Measurements from ENCODE around the gene IL1RL1. TPM values are rescaled to one million over a fixed set of nuclear protein-coding genes. Genes with fewer than 3 reads are reported as not detected.

Gene IL1RL1
- total and polyA plus RNA-seq, 2 donors from 2014 or later, result 32.3 to 102 TPM

DNA sequence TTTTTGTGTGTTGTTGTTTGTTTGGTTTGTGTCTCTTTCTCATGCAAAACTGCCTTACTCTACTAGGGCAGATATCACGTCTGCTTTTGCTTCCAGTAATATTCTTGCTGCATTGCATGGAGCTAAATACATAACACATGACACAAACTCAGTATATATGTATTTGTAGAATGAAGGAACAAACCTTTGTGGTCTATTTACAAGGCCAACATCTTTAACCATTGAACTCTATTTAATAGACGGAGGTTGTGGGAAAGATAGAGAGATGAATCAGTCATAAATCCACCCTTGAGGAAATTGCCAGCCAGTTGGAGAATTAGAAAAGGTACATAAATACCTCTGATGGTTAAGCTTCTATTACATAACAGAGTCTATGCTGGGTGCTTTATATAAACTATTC lies 26.0 kb upstream of the IL1RL1 start:
- TF ChIP-seq, protein P1, sequence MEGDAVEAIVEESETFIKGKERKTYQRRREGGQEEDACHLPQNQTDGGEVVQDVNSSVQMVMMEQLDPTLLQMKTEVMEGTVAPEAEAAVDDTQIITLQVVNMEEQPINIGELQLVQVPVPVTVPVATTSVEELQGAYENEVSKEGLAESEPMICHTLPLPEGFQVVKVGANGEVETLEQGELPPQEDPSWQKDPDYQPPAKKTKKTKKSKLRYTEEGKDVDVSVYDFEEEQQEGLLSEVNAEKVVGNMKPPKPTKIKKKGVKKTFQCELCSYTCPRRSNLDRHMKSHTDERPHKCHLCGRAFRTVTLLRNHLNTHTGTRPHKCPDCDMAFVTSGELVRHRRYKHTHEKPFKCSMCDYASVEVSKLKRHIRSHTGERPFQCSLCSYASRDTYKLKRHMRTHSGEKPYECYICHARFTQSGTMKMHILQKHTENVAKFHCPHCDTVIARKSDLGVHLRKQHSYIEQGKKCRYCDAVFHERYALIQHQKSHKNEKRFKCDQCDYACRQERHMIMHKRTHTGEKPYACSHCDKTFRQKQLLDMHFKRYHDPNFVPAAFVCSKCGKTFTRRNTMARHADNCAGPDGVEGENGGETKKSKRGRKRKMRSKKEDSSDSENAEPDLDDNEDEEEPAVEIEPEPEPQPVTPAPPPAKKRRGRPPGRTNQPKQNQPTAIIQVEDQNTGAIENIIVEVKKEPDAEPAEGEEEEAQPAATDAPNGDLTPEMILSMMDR (IDR thresholded peaks at IDR 0.05; ENCODE audit: borderline replicate concordance, extremely low read depth, insufficient read depth), result no peak
- Histone ChIP-seq H3K9me3 (ENCODE audit: control insufficient read depth in 2 of 3, insufficient read depth in 1 of 3, low read length in 3 of 3) (no peaks in the 10 kb centered on the region), H3K9ac (ENCODE audit: low read length in 3 of 3) (no peak overlapping the region), H3K36me3 (ENCODE audit: control insufficient read depth in 2 of 3, insufficient read depth in 3 of 3, low read length in 3 of 3) (no peaks in the 10 kb centered on the region), H3K4me3 (ENCODE audit: low read length in 3 of 3) (no peak overlapping the region), H3K4me1 (ENCODE audit: control insufficient read depth in 2 of 3, insufficient read depth in 2 of 3, low read depth in 1 of 3, low read length in 3 of 3) (no peaks in the 10 kb centered on the region), H3K27me3 (ENCODE audit: control insufficient read depth, insufficient read depth, low read length) (no peaks in the 10 kb centered on the region), H3K27ac (ENCODE audit: low read depth in 2 of 2, low read length in 2 of 2) (no peak overlapping the region)
- DNase-seq, result no peak
- intact Hi-C loops (cut with DNase I), result no loop called here
- no peak for FAIRE-seq

DNA sequence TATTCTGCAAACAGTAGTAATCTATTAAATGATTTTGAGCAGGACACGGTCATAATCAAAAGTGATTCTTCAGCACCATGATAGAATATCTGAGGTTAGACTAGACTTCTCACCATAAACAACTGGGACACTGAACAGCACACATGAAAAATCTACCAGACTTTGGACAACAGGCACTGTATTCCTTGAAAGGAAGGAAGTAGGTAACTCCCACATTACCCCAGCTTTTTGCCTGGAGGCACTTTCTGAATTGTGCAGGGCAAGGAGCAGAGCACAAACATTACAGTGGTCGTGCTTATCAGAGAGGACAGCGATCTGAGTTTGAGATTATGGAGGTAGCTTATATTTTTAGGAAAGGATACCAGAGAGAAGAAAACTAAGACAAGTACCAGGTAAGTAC lies 25.3 kb upstream of the IL1RL1 start:
- intact Hi-C loops (cut with DNase I), result no loop called here
- H3K4me3 ChIP-seq (ENCODE audit: low read length in 3 of 3), result no peak overlapping the region
- H3K27ac ChIP-seq (ENCODE audit: low read depth in 2 of 2, low read length in 2 of 2), result no peak overlapping the region
- FAIRE-seq (no peak), DNase-seq (no peak)
- no peaks in the 10 kb centered on the region for H3K27me3 ChIP-seq (ENCODE audit: control insufficient read depth, insufficient read depth, low read length)
- H3K4me1 ChIP-seq (ENCODE audit: control insufficient read depth in 2 of 3, insufficient read depth in 2 of 3, low read depth in 1 of 3, low read length in 3 of 3), result no peaks in the 10 kb centered on the region
- H3K9ac ChIP-seq (ENCODE audit: low read length in 3 of 3), result no peak overlapping the region
- H3K9me3 ChIP-seq (ENCODE audit: control insufficient read depth in 2 of 3, insufficient read depth in 1 of 3, low read length in 3 of 3), result no peaks in the 10 kb centered on the region
- no peaks in the 10 kb centered on the region for H3K36me3 ChIP-seq (ENCODE audit: control insufficient read depth in 2 of 3, insufficient read depth in 3 of 3, low read length in 3 of 3)
- TF ChIP-seq, protein P1 (IDR thresholded peaks at IDR 0.05; ENCODE audit: borderline replicate concordance, extremely low read depth, insufficient read depth), result no peak

DNA sequence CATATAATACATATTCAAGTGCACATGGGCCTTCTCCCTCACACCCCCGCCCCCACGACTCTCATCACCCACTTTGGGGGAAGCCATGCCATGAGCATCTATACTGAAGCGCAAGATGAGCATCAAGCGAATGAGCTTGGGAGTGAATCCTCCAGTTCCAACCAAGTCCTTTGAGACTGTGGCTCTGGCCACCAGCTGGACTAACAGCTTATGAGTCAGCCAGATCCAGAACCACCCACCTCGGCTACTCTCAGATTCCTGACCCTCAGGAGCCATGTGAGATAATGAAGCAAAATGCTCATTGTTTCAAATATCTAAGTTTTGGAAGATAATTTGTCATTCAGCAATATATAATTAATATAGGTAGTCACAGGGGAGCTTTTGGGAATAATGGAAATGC lies 22.2 kb upstream of the IL1RL1 start:
- Histone ChIP-seq H3K4me1 (ENCODE audit: control insufficient read depth in 2 of 3, insufficient read depth in 2 of 3, low read depth in 1 of 3, low read length in 3 of 3) (no peaks in the 10 kb centered on the region), H3K9me3 (ENCODE audit: control insufficient read depth in 2 of 3, insufficient read depth in 1 of 3, low read length in 3 of 3) (no peaks in the 10 kb centered on the region), H3K27me3 (ENCODE audit: control insufficient read depth, insufficient read depth, low read length) (no peaks in the 10 kb centered on the region), H3K4me3 (ENCODE audit: low read length in 3 of 3) (no peak overlapping the region), H3K9ac (ENCODE audit: low read length in 3 of 3) (no peak overlapping the region), H3K36me3 (ENCODE audit: control insufficient read depth in 2 of 3, insufficient read depth in 3 of 3, low read length in 3 of 3) (no peaks in the 10 kb centered on the region), H3K27ac (ENCODE audit: low read depth in 2 of 2, low read length in 2 of 2) (no peak overlapping the region)
- intact Hi-C loops (cut with DNase I), result no loop called here
- TF ChIP-seq, protein P1 (IDR thresholded peaks at IDR 0.05; ENCODE audit: borderline replicate concordance, extremely low read depth, insufficient read depth), result no peak
- FAIRE-seq (no peak), DNase-seq (no peak)

DNA sequence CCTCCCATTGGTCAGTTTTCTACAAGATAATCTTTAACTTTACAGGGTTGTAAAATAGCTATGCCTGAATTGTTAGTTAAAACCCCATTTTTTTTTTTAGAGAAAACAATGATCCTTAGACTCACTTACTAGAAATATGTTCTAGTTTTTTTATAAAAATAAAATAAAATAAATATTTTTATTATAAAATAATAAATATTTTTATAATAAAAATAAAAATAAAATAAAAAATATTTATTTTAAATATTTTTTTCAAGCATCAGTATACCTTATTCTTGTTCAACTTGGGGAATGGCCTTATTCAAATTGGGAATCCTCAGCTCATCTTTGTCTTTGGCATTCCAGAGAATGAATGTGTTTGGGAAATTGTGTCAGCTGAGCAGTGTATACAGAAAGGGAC lies 20.8 kb upstream of the IL1RL1 start:
- no peaks in the 10 kb centered on the region for H3K9me3 ChIP-seq (ENCODE audit: control insufficient read depth in 2 of 3, insufficient read depth in 1 of 3, low read length in 3 of 3)
- no peak overlapping the region for H3K27ac ChIP-seq (ENCODE audit: low read depth in 2 of 2, low read length in 2 of 2)
- DNase-seq, result no peak
- no peaks in the 10 kb centered on the region for H3K4me1 ChIP-seq (ENCODE audit: control insufficient read depth in 2 of 3, insufficient read depth in 2 of 3, low read depth in 1 of 3, low read length in 3 of 3)
- peak; percentile 78 for FAIRE-seq
- H3K9ac ChIP-seq (ENCODE audit: low read length in 3 of 3), result no peak overlapping the region
- H3K4me3 ChIP-seq (ENCODE audit: low read length in 3 of 3), result no peak overlapping the region
- TF ChIP-seq, protein P1 (IDR thresholded peaks at IDR 0.05; ENCODE audit: borderline replicate concordance, extremely low read depth, insufficient read depth), result no peak
- H3K27me3 ChIP-seq (ENCODE audit: control insufficient read depth, insufficient read depth, low read length), result no peaks in the 10 kb centered on the region
- H3K36me3 ChIP-seq (ENCODE audit: control insufficient read depth in 2 of 3, insufficient read depth in 3 of 3, low read length in 3 of 3), result no peaks in the 10 kb centered on the region
- intact Hi-C loops (cut with DNase I), result no loop called here

Measured in kidney (tissue), 14 donors.